B cell (primary cell): Measurements from ENCODE around the gene HGFAC. TPM values are rescaled to one million over a fixed set of nuclear protein-coding genes. Genes with fewer than 3 reads are reported as not detected.

ENCODE experiments used
- ATAC-seq: fragments of 200-7000 bp; cut with Tn5 transposase; one replicate; pipeline ENCODE4 v1.10.0; 2021; ENCODE audit warnings: low read depth, mild to moderate bottlenecking, moderate number of reproducible peaks, moderate library complexity
- CTCF ChIA-PET: fragments of 350-600 bp; sonication (Branson Sonifier 250); formaldehyde crosslinking; loops from one replicate; lab custom pipeline; 2021; ENCODE audit warnings: antibody characterized with exemption, inconsistent platforms; lab: Charles Lee
- POLR2A ChIA-PET: fragments of 350-600 bp; sonication (Branson Sonifier 250); formaldehyde crosslinking; loops from one replicate; lab custom pipeline; 2021; ENCODE audit warnings: antibody characterized with exemption; lab: Charles Lee
- DNase-seq: peaks from one replicate; pipeline ENCODE4 v3.0.0; 2013
- H2AFZ ChIP-seq: 2 replicates; pipeline ENCODE4 v1.6.1; 2012; ENCODE audit warnings: mild to moderate bottlenecking, low read depth, low read length; ENCODE audit not compliant: insufficient read depth, poor library complexity, severe bottlenecking
- H3K27ac ChIP-seq, 2 donors: 1 replicate in 1 of 2; 2 replicates in 1 of 2; pipeline ENCODE4 v1.5.1; 2012 to 2013; ENCODE audit warnings: low read length in 2 of 2, mild to moderate bottlenecking in 2 of 2, moderate library complexity in 1 of 2
- H3K27me3 ChIP-seq, 4 experiments: fragments of 200-600 bp in 1 of 4; sonication (generic) in 1 of 4; replicated peaks in 1 of 4; 1 replicate in 2 of 4; 2 replicates in 2 of 4; pipeline versions ENCODE4 v1.6.1 to v1.7.0; 2013 to 2016; ENCODE audit warnings: low read length in 3 of 4, mild to moderate bottlenecking in 2 of 4, mixed read lengths in 1 of 4, moderate library complexity in 1 of 4; ENCODE audit not compliant: insufficient read depth in 4 of 4, control insufficient read depth in 3 of 4; ENCODE audit errors: control extremely low read depth in 1 of 4
- H3K36me3 ChIP-seq, 2 experiments: replicated peaks in 1 of 2; 1 replicate in 1 of 2; 2 replicates in 1 of 2; pipeline versions ENCODE4 v1.6.1 to v1.7.1; 2013; ENCODE audit warnings: low read length in 1 of 2; ENCODE audit not compliant: insufficient read depth in 2 of 2, control insufficient read depth in 1 of 2; ENCODE audit errors: control extremely low read depth in 1 of 2, extremely low read depth in 1 of 2
- H3K4me1 ChIP-seq, 2 donors: fragments of 200-600 bp in 1 of 2; sonication (generic) in 1 of 2; 1 replicate in 1 of 2; 2 replicates in 1 of 2; pipeline versions ENCODE4 v1.5.1 to v1.6.1; 2013 to 2017; ENCODE audit warnings: low read length in 2 of 2; ENCODE audit not compliant: control insufficient read depth in 2 of 2, insufficient read depth in 2 of 2
- H3K4me2 ChIP-seq: replicated peaks from 2 replicates; pipeline ENCODE3; 2012; ENCODE audit warnings: mild to moderate bottlenecking, low read depth, low read length; ENCODE audit not compliant: poor library complexity, severe bottlenecking
- H3K4me3 ChIP-seq, 5 experiments: fragments of 200-600 bp in 1 of 5; sonication (generic) in 1 of 5; 1 replicate in 3 of 5; 2 replicates in 2 of 5; pipeline versions ENCODE4 v1.5.1 to v1.7.0; 2011 to 2016; ENCODE audit warnings: low read length in 4 of 5, mild to moderate bottlenecking in 4 of 5, low read depth in 2 of 5, control low read depth in 1 of 5, moderate library complexity in 1 of 5; ENCODE audit not compliant: insufficient read depth in 1 of 5; ENCODE audit errors: control extremely low read depth in 1 of 5, extremely low read depth in 1 of 5
- H3K79me2 ChIP-seq: fragments of 200-600 bp; sonication (generic); one replicate; pipeline ENCODE4 v1.6.0; 2016; ENCODE audit warnings: low read length; ENCODE audit not compliant: control insufficient read depth, insufficient read depth
- H3K9ac ChIP-seq: fragments of 200-600 bp; sonication (generic); 2 replicates; pipeline ENCODE4 v1.6.1; 2017; ENCODE audit warnings: mild to moderate bottlenecking, low read length, moderate library complexity
- H3K9me3 ChIP-seq, 3 donors: one replicate each; pipeline versions ENCODE4 v1.6.1 to v1.7.1; 2013; ENCODE audit warnings: low read length in 2 of 3; ENCODE audit not compliant: control insufficient read depth in 2 of 3, insufficient read depth in 1 of 3; ENCODE audit errors: control extremely low read depth in 1 of 3
- H4K20me1 ChIP-seq: 2 replicates; pipeline ENCODE4 v1.6.0; 2012; ENCODE audit warnings: mild to moderate bottlenecking, low read length; ENCODE audit not compliant: insufficient read depth, control insufficient read depth, poor library complexity, severe bottlenecking
- H3K27ac Mint-ChIP-seq: one replicate; pipeline ENCODE4 v1.8.0; 2021; ENCODE audit warnings: mixed read lengths
- H3K27me3 Mint-ChIP-seq: one replicate; pipeline ENCODE4 v1.8.0; 2021; ENCODE audit warnings: mixed read lengths
- H3K4me1 Mint-ChIP-seq: one replicate; pipeline ENCODE4 v1.8.0; 2021; ENCODE audit warnings: mixed read lengths
- H3K4me3 Mint-ChIP-seq: one replicate; pipeline ENCODE4 v1.8.0; 2021; ENCODE audit warnings: mixed read lengths
- H3K9me3 Mint-ChIP-seq: one replicate; pipeline ENCODE4 v1.8.0; 2022; ENCODE audit warnings: mixed read lengths; ENCODE audit not compliant: insufficient read depth
- CTCF ChIP-seq: fragments of 200-600 bp; IDR thresholded peaks from one replicate; pipeline ENCODE4 v1.8.0; 2022; ENCODE audit warnings: antibody characterized with exemption, mild to moderate bottlenecking
- EZH2 ChIP-seq: IDR thresholded peaks from 2 replicates; pipeline ENCODE4 v1.6.1; 2012; ENCODE audit warnings: borderline replicate concordance, low read depth, mild to moderate bottlenecking, moderate library complexity, low read length; ENCODE audit not compliant: insufficient read depth, poor library complexity, severe bottlenecking
- WGBS: methylation state at CpG from one replicate; pipeline ENCODE4 v1.1.5; 2013; ENCODE audit warnings: missing lambda C conversion rate; ENCODE audit not compliant: insufficient coverage; 5-methylcytosine and 5-hydroxymethylcytosine counted together
- intact Hi-C: fragments of 100-400 bp; cut with micrococcal nuclease; formaldehyde crosslinking; loops from one replicate; pipeline ENCODE4 v1.10.0; 2022
- polyA plus RNA-seq: library from polyadenylated mRNA; depleted of rRNA; stranded (reverse); fragments of >200 nt; gene quantifications from 2 replicates; pipeline ENCODE4 v1.2.3, GENCODE V29; 2012
- total RNA-seq, 2 donors: library from RNA; stranded (reverse); fragments of 120-200 nt in 1 of 2; gene quantifications; 1 replicate in 1 of 2; 2 replicates in 1 of 2; pipeline versions ENCODE4 v1.2.3 to v1.2.4, GENCODE V29; 2013 to 2022

The HGFAC gene
- total and polyA plus RNA-seq, 2 donors (not counting 1 experiment from before 2014, with no cell fraction given) = not detected

- H3K4me3 Mint-ChIP-seq = no peak overlapping the region
- CTCF ChIA-PET = no interaction called here
- H3K9me3 Mint-ChIP-seq = peaks cover 15% of the 10 kb centered on the region
- Histone ChIP-seq H4K20me1 (no peaks in the 10 kb centered on the region), H3K9me3 (peaks cover 0 to 5% (median 1%) of the 10 kb centered on the region in 3 donors), H3K4me2 (no peak overlapping the region), H3K4me1 (no peaks in the 10 kb centered on the region), H2AFZ (no peak overlapping the region), H3K36me3 (no peaks in the 10 kb centered on the region), H3K27me3 (no peaks in the 10 kb centered on the region), H3K9ac (no peak overlapping the region), H3K27ac (no peak overlapping the region), H3K79me2 (no peaks in the 10 kb centered on the region), H3K4me3 (no peak overlapping the region)
- peaks cover 5% of the 10 kb centered on the region for H3K27me3 Mint-ChIP-seq
- no peak for DNase-seq
- POLR2A ChIA-PET = no interaction called here
- no peak for ATAC-seq
- intact Hi-C loops = no loop called here
- TF ChIP-seq EZH2 = no peak
- no peak for TF ChIP-seq CTCF
- 90% methylated on average over 2 of the region's 4 CpGs for whole genome bisulfite sequencing
- H3K27ac Mint-ChIP-seq = no peak overlapping the region
- H3K4me1 Mint-ChIP-seq = no peaks in the 10 kb centered on the region
Measured at GRCh38 chr4:3450643-3451042, 8.9 kb downstream of the HGFAC start.

GRCh38 chr4:3451956-3452355 lies 10.2 kb downstream of the HGFAC start:
- Mint-ChIP-seq H3K4me3 (no peak overlapping the region), H3K27me3 (peaks cover 5% of the 10 kb centered on the region), H3K4me1 (no peaks in the 10 kb centered on the region), H3K9me3 (peaks cover 15% of the 10 kb centered on the region), H3K27ac (no peak overlapping the region)
- no peak for ATAC-seq
- no peaks in the 10 kb centered on the region for H3K79me2 ChIP-seq
- no peak for DNase-seq
- peaks cover 0 to 7% (median 1%) of the 10 kb centered on the region in 3 donors for H3K9me3 ChIP-seq
- no peak overlapping the region for H3K4me3 ChIP-seq
- no peak overlapping the region for H3K4me2 ChIP-seq
- no peaks in the 10 kb centered on the region for H3K27me3 ChIP-seq
- H4K20me1 ChIP-seq = no peaks in the 10 kb centered on the region
- 100% methylated on average over 1 of the region's 3 CpGs for WGBS
- no peak overlapping the region for H2AFZ ChIP-seq
- CTCF ChIA-PET = interaction anchor here (0.6 to 1.4 kb wide), 4 partner anchors 29 to 1412 kb away, joined by 3 to 4 read pairs (median 3); no protein-coding TSS in a partner anchor
- TF ChIP-seq EZH2 = no peak
- no peak for TF ChIP-seq CTCF
- intact Hi-C loops = no loop called here
- H3K27ac ChIP-seq = no peak overlapping the region
- no peaks in the 10 kb centered on the region for H3K4me1 ChIP-seq
- POLR2A ChIA-PET = no interaction called here
- no peak overlapping the region for H3K9ac ChIP-seq
- H3K36me3 ChIP-seq = no peaks in the 10 kb centered on the region
